Caco-2 (cell line): ENCODE data around the gene PLEKHG4B. TPM values are rescaled to one million over a fixed set of nuclear protein-coding genes. Genes with fewer than 3 reads are reported as not detected.
"Not testable (repeated sequence)": the region's sequence is repeated elsewhere in the genome, so short reads cannot be mapped to it uniquely, and the experiment has no call there.

ENCODE experiments used
- BruUV-seq: library from RNA; stranded (reverse); fragments of 400-500 nt; replicated peaks from 2 replicates; lab custom pipeline; 2021; lab: Mats Ljungman, UMichigan
- CTCF ChIA-PET: fragments of 300-600 bp; sonication (Branson Sonifier 250); formaldehyde crosslinking; loops from one replicate; lab custom pipeline; 2022; ENCODE audit warnings: antibody characterized with exemption; lab: Charles Lee
- POLR2A ChIA-PET: fragments of 300-600 bp; sonication (Branson Sonifier 250); formaldehyde crosslinking; loops from one replicate; lab custom pipeline; 2022; ENCODE audit warnings: antibody characterized with exemption; lab: Charles Lee
- DNase-seq, 2 experiments: peaks; one replicate each; pipeline versions ENCODE4 v3.0.0 to v3.0.0-alpha.2; 2020 to 2022
- H3K27me3 ChIP-seq: replicated peaks from 2 replicates; pipeline ENCODE4 v1.6.0; 2011; ENCODE audit warnings: low read length; ENCODE audit not compliant: control insufficient read depth, insufficient read depth
- H3K36me3 ChIP-seq: 2 replicates; pipeline ENCODE4 v1.5.1; 2011; ENCODE audit warnings: low read length; ENCODE audit not compliant: control insufficient read depth, insufficient read depth
- H3K4me1 ChIP-seq: fragments of 250-450 bp; sonication (Bioruptor Pico); 2 replicates; pipeline ENCODE4 v1.5.1; 2020; ENCODE audit warnings: mild to moderate bottlenecking
- H3K4me3 ChIP-seq: 2 replicates; pipeline ENCODE4 v1.5.1; 2011; ENCODE audit warnings: low read depth, mild to moderate bottlenecking, control low read depth, low read length
- H3K9me3 ChIP-seq: fragments of 250-450 bp; sonication (Bioruptor Pico); 2 replicates; pipeline ENCODE4 v1.5.1; 2020; ENCODE audit warnings: mild to moderate bottlenecking, moderate library complexity
- H3K27ac Mint-ChIP-seq: one replicate; pipeline ENCODE4 v1.8.0; 2022; ENCODE audit warnings: mixed read lengths; ENCODE audit not compliant: unreplicated experiment
- H3K27me3 Mint-ChIP-seq: one replicate; pipeline ENCODE4 v1.8.0; 2022; ENCODE audit warnings: mixed read lengths; ENCODE audit not compliant: insufficient read depth, unreplicated experiment
- H3K36me3 Mint-ChIP-seq: one replicate; pipeline ENCODE4 v1.8.0; 2022; ENCODE audit warnings: mild to moderate bottlenecking, mixed read lengths; ENCODE audit not compliant: insufficient read depth, unreplicated experiment
- H3K4me1 Mint-ChIP-seq: one replicate; pipeline ENCODE4 v1.8.0; 2022; ENCODE audit warnings: low read depth, mixed read lengths; ENCODE audit not compliant: unreplicated experiment
- H3K4me3 Mint-ChIP-seq: one replicate; pipeline ENCODE4 v1.8.0; 2022; ENCODE audit warnings: mild to moderate bottlenecking, moderate library complexity, mixed read lengths; ENCODE audit not compliant: unreplicated experiment
- H3K9me3 Mint-ChIP-seq: one replicate; pipeline ENCODE4 v1.8.0; 2022; ENCODE audit warnings: mixed read lengths; ENCODE audit not compliant: unreplicated experiment
- CTCF ChIP-seq, 2 experiments: fragments of 200-600 bp in 1 of 2; IDR thresholded peaks; 1 replicate in 1 of 2; 2 replicates in 1 of 2; pipeline versions ENCODE4 v1.5.1 to v1.8.0; 2011 to 2022; ENCODE audit warnings: antibody characterized with exemption in 1 of 2, control low read depth in 1 of 2, inconsistent platforms in 1 of 2, low read depth in 1 of 2, low read length in 1 of 2, mild to moderate bottlenecking in 1 of 2, moderate library complexity in 1 of 2; ENCODE audit not compliant: insufficient read depth in 1 of 2, severe bottlenecking in 1 of 2, unreplicated experiment in 1 of 2
- intact Hi-C: fragments of 100-400 bp; cut with micrococcal nuclease; formaldehyde crosslinking; loops from one replicate; pipeline ENCODE4 v1.10.0; 2022; ENCODE audit not compliant: unreplicated experiment
- total RNA-seq: library from RNA; stranded (reverse); gene quantifications from 2 replicates; pipeline ENCODE4 v1.2.3, GENCODE V29; 2022

Gene PLEKHG4B
- total RNA-seq, 1 experiment from 2014 or later: 15.0 TPM

GRCh38 chr5:223791-224190 is 131.8 kb downstream of the PLEKHG4B start:
- peaks cover 7% of the 10 kb centered on the region for H3K4me1 Mint-ChIP-seq
- H3K27me3 Mint-ChIP-seq: no peaks in the 10 kb centered on the region
- no peaks in the 10 kb centered on the region for H3K9me3 Mint-ChIP-seq
- Histone ChIP-seq H3K4me3 (no peak overlapping the region), H3K27me3 (no peaks in the 10 kb centered on the region), H3K36me3 (peaks cover 3% of the 10 kb centered on the region; the same call in 1 of the 2 replicates), H3K4me1 (peaks cover 9% of the 10 kb centered on the region; the same call in 1 of the 2 replicates), H3K9me3 (no peaks in the 10 kb centered on the region)
- BruUV-seq: no TSS peak
- no peak for DNase-seq
- no peak overlapping the region for H3K4me3 Mint-ChIP-seq
- ChIA-PET CTCF (no interaction called here), POLR2A (no interaction called here)
- H3K36me3 Mint-ChIP-seq: peaks cover 58% of the 10 kb centered on the region
- intact Hi-C loops: no loop called here
- H3K27ac Mint-ChIP-seq: no peak overlapping the region
- TF ChIP-seq CTCF (IDR thresholded peaks at IDR 0.05; ENCODE audit: insufficient read depth in 1 of 2, low read depth in 1 of 2, low read length in 1 of 2, severe bottlenecking in 1 of 2, unreplicated experiment in 1 of 2): no peak

- Histone ChIP-seq H3K4me1 (no peaks in the 10 kb centered on the region), H3K9me3 (no peaks in the 10 kb centered on the region), H3K4me3 (no peak overlapping the region), H3K36me3 (peaks cover 3% of the 10 kb centered on the region; the same call in 1 of the 2 replicates), H3K27me3 (no peaks in the 10 kb centered on the region)
- Mint-ChIP-seq H3K4me1 (peaks cover 7% of the 10 kb centered on the region), H3K27me3 (no peaks in the 10 kb centered on the region), H3K9me3 (no peaks in the 10 kb centered on the region), H3K27ac (no peak overlapping the region), H3K36me3 (peaks cover 64% of the 10 kb centered on the region), H3K4me3 (no peak overlapping the region)
- no peak for TF ChIP-seq CTCF (IDR thresholded peaks at IDR 0.05; ENCODE audit: insufficient read depth in 1 of 2, low read depth in 1 of 2, low read length in 1 of 2, severe bottlenecking in 1 of 2, unreplicated experiment in 1 of 2)
- intact Hi-C loops: no loop called here
- ChIA-PET POLR2A (no interaction called here), CTCF (no interaction called here)
- no TSS peak for BruUV-seq
- DNase-seq: no peak
These were observed 133.4 kb downstream of the PLEKHG4B start for GRCh38 chr5:225334-225733.

DNA sequence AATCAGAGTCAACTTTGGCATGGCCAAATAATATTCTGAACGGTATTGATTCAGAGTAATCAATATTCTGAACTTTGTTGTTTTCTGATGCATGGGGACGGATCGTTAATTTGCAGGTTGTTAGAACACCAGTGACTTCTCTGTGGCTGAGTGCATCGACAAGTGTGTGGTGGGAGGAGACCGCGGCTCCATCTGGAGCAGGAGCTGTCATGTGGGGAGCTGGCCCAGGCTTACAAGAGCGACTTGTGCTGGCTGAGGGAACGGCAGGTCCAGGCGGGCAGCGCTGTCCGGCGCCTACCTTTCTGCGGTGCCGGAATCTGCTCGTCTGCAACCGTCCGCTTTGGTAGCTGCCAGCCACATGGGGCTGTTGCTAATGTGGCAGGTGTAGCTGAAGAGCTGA is 135.4 kb downstream of the PLEKHG4B start:
- POLR2A ChIA-PET: interaction anchor here (0.8 kb wide), 1 partner anchor 9 kb away, joined by 3 read pairs; the partner anchor contains the start of genes CCDC127 and SDHA
- H3K36me3 ChIP-seq, DNase-seq, H3K4me1 ChIP-seq, CTCF ChIA-PET, H3K27me3 Mint-ChIP-seq, H3K4me1 Mint-ChIP-seq, BruUV-seq, intact Hi-C loops, H3K27me3 ChIP-seq, H3K9me3 Mint-ChIP-seq, H3K27ac Mint-ChIP-seq, H3K9me3 ChIP-seq, H3K4me3 ChIP-seq, H3K4me3 Mint-ChIP-seq: not testable (repeated sequence)
- H3K36me3 Mint-ChIP-seq: peaks cover 77% of the 10 kb centered on the region

DNA sequence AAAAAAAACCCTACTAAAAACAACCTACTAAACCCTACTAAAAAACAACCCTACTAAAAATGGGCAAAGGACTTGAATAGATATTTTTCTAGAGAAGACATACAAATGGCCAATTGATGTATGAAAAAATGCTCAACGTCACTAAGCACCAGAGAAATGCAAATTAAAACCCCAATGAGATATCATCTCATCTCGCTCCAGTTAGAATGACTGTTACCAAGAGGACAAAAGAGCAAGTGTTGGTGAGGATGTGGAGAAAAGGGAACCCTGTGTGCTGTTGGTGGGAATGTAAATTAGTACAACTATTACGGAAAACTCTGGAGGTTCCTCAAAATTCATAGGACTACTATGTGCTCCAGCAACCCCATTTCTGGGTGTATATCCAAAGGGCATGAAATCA is 136.9 kb downstream of the PLEKHG4B start:
- Histone ChIP-seq H3K36me3 (peaks cover 4% of the 10 kb centered on the region), H3K4me3 (no peak overlapping the region), H3K9me3 (no peaks in the 10 kb centered on the region), H3K27me3 (no peaks in the 10 kb centered on the region), H3K4me1 (no peaks in the 10 kb centered on the region)
- DNase-seq: no peak
- H3K27me3 Mint-ChIP-seq: no peaks in the 10 kb centered on the region
- intact Hi-C loops: no loop called here
- CTCF ChIA-PET: no interaction called here
- H3K9me3 Mint-ChIP-seq: no peaks in the 10 kb centered on the region
- no peak overlapping the region for H3K27ac Mint-ChIP-seq
- TF ChIP-seq CTCF (IDR thresholded peaks at IDR 0.05; ENCODE audit: insufficient read depth in 1 of 2, low read depth in 1 of 2, low read length in 1 of 2, severe bottlenecking in 1 of 2, unreplicated experiment in 1 of 2): no peak
- POLR2A ChIA-PET: no interaction called here
- no peak overlapping the region for H3K4me3 Mint-ChIP-seq
- peaks cover 90% of the 10 kb centered on the region for H3K36me3 Mint-ChIP-seq
- TSS peak; percentile 14 for BruUV-seq
- H3K4me1 Mint-ChIP-seq: no peaks in the 10 kb centered on the region
